BLaER1 treated with 17β-estradiol and CSF1 and Interleukin-3, amounts not matched to agents 10 nM and 100 nM (cell line): ENCODE data around the gene BRINP2.

Experiments used
- H3K27ac ChIP-seq, 11 experiments: shearing (Covaris generic); formaldehyde crosslinking; 2 replicates each; pipeline ENCODE4 v1.8.1; 2022
- H3K27me3 ChIP-seq, 11 experiments: shearing (Covaris generic); formaldehyde crosslinking; 2 replicates each; pipeline ENCODE4 v1.8.1; 2022
- H3K36me3 ChIP-seq, 11 experiments: shearing (Covaris generic); formaldehyde crosslinking; 2 replicates each; pipeline ENCODE4 v1.8.1; 2022
- H3K4me1 ChIP-seq, 10 experiments: shearing (Covaris generic); formaldehyde crosslinking; 2 replicates each; pipeline ENCODE4 v1.8.1; 2022
- H3K4me2 ChIP-seq, 11 experiments: shearing (Covaris generic); formaldehyde crosslinking; 2 replicates each; pipeline ENCODE4 v1.8.1; 2022
- H3K4me3 ChIP-seq, 10 experiments: shearing (Covaris generic); formaldehyde crosslinking; 2 replicates each; pipeline ENCODE4 v1.8.1; 2022
- H3K9ac ChIP-seq, 11 experiments: shearing (Covaris generic); formaldehyde crosslinking; 2 replicates each; pipeline ENCODE4 v1.8.1; 2022
- H3K9me3 ChIP-seq, 11 experiments: shearing (Covaris generic); formaldehyde crosslinking; replicated peaks in 1 of 11; 2 replicates each; pipeline ENCODE4 v1.8.1; 2022
- H4K20me1 ChIP-seq, 11 experiments: shearing (Covaris generic); formaldehyde crosslinking; 2 replicates each; pipeline ENCODE4 v1.8.1; 2022
- Cebpa-rat ChIP-seq, 11 experiments: shearing (Covaris generic); IDR thresholded peaks; 2 replicates each; pipeline ENCODE4 v1.8.1; 2022

Gene BRINP2

GRCh38 chr1:177200290-177200689, 29.5 kb downstream of the BRINP2 start:
- Histone ChIP-seq H4K20me1 (no peaks in the 10 kb centered on the region), H3K4me3 (no peak overlapping the region), H3K27ac (no peak overlapping the region), H3K4me2 (no peak overlapping the region), H3K9me3 (no peaks in the 10 kb centered on the region), H3K9ac (no peak overlapping the region), H3K4me1 (no peaks in the 10 kb centered on the region), H3K36me3 (no peaks in the 10 kb centered on the region), H3K27me3 (no peaks in the 10 kb centered on the region)
- no peak for TF ChIP-seq Cebpa-rat (IDR thresholded peaks at IDR 0.05)

DNA sequence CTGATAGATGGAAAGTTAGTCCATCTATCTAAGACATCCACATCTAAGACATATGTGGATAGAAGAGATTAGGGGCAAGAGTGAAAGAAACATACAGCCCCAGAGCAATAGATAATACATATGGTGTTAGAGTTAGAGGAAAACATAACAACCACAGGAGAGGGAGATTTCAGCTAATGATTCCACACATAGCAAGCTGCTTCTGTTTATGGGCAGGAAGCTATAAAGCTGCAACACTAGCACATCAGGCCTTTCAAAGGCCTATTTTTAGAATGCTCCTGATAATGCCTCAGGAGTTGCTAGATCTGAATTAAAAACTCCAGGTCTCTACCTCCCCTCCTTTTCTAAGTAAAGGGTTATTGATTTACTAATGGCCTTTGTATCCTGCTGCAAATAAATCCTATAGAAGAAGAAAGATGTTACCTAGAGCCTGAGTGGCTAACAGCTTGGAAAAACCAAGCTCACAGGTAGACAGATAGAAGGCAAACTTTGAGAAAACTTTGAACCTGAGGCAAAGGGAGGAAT, 36.1 kb downstream of the BRINP2 start:
- no peak overlapping the region for H3K9ac ChIP-seq
- no peaks in the 10 kb centered on the region for H4K20me1 ChIP-seq
- no peaks in the 10 kb centered on the region for H3K36me3 ChIP-seq
- H3K9me3 ChIP-seq = no peaks in the 10 kb centered on the region
- no peaks in the 10 kb centered on the region for H3K4me1 ChIP-seq
- no peaks in the 10 kb centered on the region for H3K27me3 ChIP-seq
- no peak overlapping the region for H3K4me2 ChIP-seq
- H3K4me3 ChIP-seq = no peak overlapping the region
- TF ChIP-seq Cebpa-rat (IDR thresholded peaks at IDR 0.05) = no peak
- H3K27ac ChIP-seq = no peak overlapping the region

GRCh38 chr1:177208920-177209319, 38.2 kb downstream of the BRINP2 start:
- H3K4me2 ChIP-seq = no peak overlapping the region
- no peak for TF ChIP-seq Cebpa-rat (IDR thresholded peaks at IDR 0.05)
- H3K27ac ChIP-seq = no peak overlapping the region

GRCh38 chr1:177209357-177209756, 38.6 kb downstream of the BRINP2 start:
- Histone ChIP-seq H3K4me3 (no peak overlapping the region), H3K27ac (no peak overlapping the region)

More at GRCh38 chr1:177208920-177209319, 38.2 kb downstream of the BRINP2 start:
- Histone ChIP-seq H3K27me3 (no peaks in the 10 kb centered on the region), H3K4me1 (no peaks in the 10 kb centered on the region), H3K36me3 (no peaks in the 10 kb centered on the region), H3K4me3 (no peak overlapping the region), H3K9me3 (no peaks in the 10 kb centered on the region), H4K20me1 (no peaks in the 10 kb centered on the region), H3K9ac (no peak overlapping the region)

DNA sequence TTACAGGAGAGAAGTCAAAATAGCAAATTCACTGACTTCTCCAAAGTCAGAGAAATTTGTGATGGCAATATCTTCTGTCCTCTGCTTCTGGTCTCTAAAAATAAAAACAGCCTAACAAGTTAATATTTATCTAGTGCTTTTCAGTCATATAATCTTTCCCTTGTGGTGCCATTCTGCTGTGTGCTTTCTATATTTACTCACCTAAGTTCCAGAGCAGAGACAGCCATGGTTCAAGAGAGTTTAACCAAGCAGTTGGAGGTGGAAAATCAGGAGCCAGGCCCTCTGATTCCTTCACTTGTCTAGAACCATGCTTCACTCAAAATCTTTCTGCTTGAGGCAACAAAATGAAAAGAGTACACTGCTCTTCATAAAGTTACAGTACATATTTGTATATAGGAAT, 39.3 kb downstream of the BRINP2 start:
- Histone ChIP-seq H3K36me3 (no peaks in the 10 kb centered on the region), H3K4me3 (no peak overlapping the region), H3K9me3 (no peaks in the 10 kb centered on the region), H3K27ac (no peak overlapping the region), H3K4me1 (no peaks in the 10 kb centered on the region), H3K27me3 (no peaks in the 10 kb centered on the region), H3K4me2 (no peak overlapping the region), H3K9ac (no peak overlapping the region), H4K20me1 (no peaks in the 10 kb centered on the region)
- TF ChIP-seq Cebpa-rat (IDR thresholded peaks at IDR 0.05) = no peak

More at GRCh38 chr1:177209357-177209756, 38.6 kb downstream of the BRINP2 start:
- Histone ChIP-seq H3K4me1 (no peaks in the 10 kb centered on the region), H3K4me2 (no peak overlapping the region), H3K27me3 (no peaks in the 10 kb centered on the region), H3K9me3 (no peaks in the 10 kb centered on the region), H3K36me3 (no peaks in the 10 kb centered on the region), H3K9ac (no peak overlapping the region), H4K20me1 (no peaks in the 10 kb centered on the region)
- TF ChIP-seq Cebpa-rat (IDR thresholded peaks at IDR 0.05) = no peak

DNA sequence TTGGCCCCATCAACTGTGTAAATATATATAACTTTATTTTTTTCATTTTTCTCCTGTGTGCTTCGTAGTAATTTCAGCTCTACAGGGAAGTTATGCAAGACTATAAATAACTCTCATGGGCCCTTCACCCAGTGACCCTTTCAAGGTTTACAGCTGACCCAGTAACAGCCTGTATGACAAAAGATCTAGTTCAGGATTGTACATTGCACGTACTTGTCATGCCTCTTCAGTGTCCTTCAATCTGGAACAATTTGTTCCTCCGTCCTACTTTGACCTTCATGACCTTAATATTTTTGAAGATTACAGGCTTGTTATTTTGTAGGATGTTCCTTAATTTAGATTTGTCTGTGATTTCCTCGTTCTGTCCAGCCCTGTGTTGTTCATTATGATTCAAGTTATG, 40.5 kb downstream of the BRINP2 start:
- Histone ChIP-seq H3K27ac (no peak overlapping the region), H3K4me1 (no peaks in the 10 kb centered on the region), H3K4me2 (no peak overlapping the region), H3K36me3 (no peaks in the 10 kb centered on the region), H3K9ac (no peak overlapping the region), H4K20me1 (no peaks in the 10 kb centered on the region), H3K4me3 (no peak overlapping the region), H3K9me3 (peaks cover 0 to 4% (median under 1%) of the 10 kb centered on the region in 11 experiments; a peak in 9 of 22 replicates), H3K27me3 (no peaks in the 10 kb centered on the region)
- TF ChIP-seq Cebpa-rat (IDR thresholded peaks at IDR 0.05) = no peak

GRCh38 chr1:177216587-177217202, 45.9 kb downstream of the BRINP2 start:
- no peak for TF ChIP-seq Cebpa-rat (IDR thresholded peaks at IDR 0.05)
- Histone ChIP-seq H3K27ac (no peak overlapping the region), H3K9me3 (peaks cover 18 to 29% (median 24%) of the 10 kb centered on the region in 11 experiments), H3K36me3 (no peaks in the 10 kb centered on the region), H3K4me3 (no peak overlapping the region), H3K9ac (no peak overlapping the region), H3K4me2 (no peak overlapping the region), H3K27me3 (no peaks in the 10 kb centered on the region), H3K4me1 (no peaks in the 10 kb centered on the region), H4K20me1 (no peaks in the 10 kb centered on the region)

DNA sequence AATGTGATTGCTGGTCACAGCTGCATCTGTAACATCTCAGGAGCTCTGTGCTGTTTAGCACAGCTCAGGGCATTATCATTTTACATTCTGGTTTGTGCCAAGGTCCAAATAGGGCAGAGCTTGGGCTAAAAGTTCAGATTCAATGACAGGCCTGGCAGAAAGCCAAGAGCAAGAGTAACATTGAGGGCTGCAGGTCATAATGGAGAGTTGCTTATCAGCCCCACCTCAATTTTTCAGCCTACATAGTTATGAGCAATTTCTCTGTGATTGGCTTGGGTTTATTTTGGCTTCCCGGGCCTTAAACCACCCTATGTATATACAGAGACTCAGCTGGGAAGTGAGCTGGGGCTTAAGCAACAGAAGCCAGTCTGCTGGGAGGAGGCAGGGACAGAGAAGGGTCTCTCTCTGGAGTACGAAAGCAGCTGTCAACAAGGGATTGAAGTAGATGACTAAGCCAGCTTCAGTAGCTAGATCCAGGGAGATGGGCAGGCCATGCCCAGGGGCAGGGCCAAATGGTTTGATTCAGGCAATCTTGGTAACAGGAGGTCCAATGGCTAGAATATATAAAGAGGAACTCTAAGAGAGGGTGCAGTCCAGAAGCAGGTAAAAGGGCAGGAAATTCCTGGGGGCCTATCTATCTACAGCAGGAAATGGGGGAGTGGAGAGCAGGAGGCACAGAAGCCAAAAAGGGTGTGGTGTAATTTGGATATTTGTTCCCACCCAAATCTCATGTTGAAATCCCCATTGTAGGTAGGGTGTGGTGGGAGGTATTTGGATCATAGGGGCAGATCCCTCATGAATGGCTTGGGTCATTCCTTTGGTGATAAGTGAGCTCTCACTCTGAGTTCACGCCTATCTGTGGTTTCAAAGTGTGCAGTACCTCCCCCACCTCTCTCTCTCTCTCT, 49.0 kb downstream of the BRINP2 start:
- H3K27ac ChIP-seq = no peak overlapping the region
- TF ChIP-seq Cebpa-rat (IDR thresholded peaks at IDR 0.05) = no peak
- H3K4me3 ChIP-seq = no peak overlapping the region

GRCh38 chr1:177223359-177223758, 52.6 kb downstream of the BRINP2 start:
- H3K4me3 ChIP-seq = no peak overlapping the region
- TF ChIP-seq Cebpa-rat (IDR thresholded peaks at IDR 0.05) = no peak
- H4K20me1 ChIP-seq = no peaks in the 10 kb centered on the region
- H3K9ac ChIP-seq = no peak overlapping the region
- no peaks in the 10 kb centered on the region for H3K27me3 ChIP-seq
- H3K36me3 ChIP-seq = no peaks in the 10 kb centered on the region
- H3K4me1 ChIP-seq = peaks cover 0 to 21% (median 5%) of the 10 kb centered on the region in 10 experiments; a peak in 9 of 20 replicates
- H3K27ac ChIP-seq = no peak overlapping the region
- peaks cover 0 to 5% (median 3%) of the 10 kb centered on the region in 11 experiments; a peak in 4 of 22 replicates for H3K9me3 ChIP-seq
- H3K4me2 ChIP-seq = no peak overlapping the region

More for the DNA sequence above, 49.0 kb downstream of the BRINP2 start:
- Histone ChIP-seq H3K4me1 (no peaks in the 10 kb centered on the region), H3K36me3 (no peaks in the 10 kb centered on the region), H3K27me3 (no peaks in the 10 kb centered on the region), H3K9ac (no peak overlapping the region), H3K4me2 (no peak overlapping the region), H4K20me1 (no peaks in the 10 kb centered on the region), H3K9me3 (peaks cover 18 to 29% (median 24%) of the 10 kb centered on the region in 11 experiments)
